NT2/D1 (cell line): Measurements from ENCODE around the gene DOK3.

Experiments
- SUZ12 ChIP-seq: IDR thresholded peaks from 2 replicates; pipeline ENCODE4 v1.6.1; 2011; ENCODE audit not compliant: insufficient read length, insufficient read depth; ENCODE audit errors: extremely low read depth
- YY1 ChIP-seq: IDR thresholded peaks from 2 replicates; pipeline ENCODE4 v1.6.1; 2011; ENCODE audit not compliant: insufficient read length, insufficient read depth

- TF ChIP-seq YY1 (no peak), SUZ12 (no peak)
These were observed 37.8 kb downstream of the DOK3 start for GRCh38 chr5:177471610-177472356.
